ENCODE results near the gene BLVRB. TPM values are rescaled to one million over a fixed set of nuclear protein-coding genes. Genes with fewer than 3 reads are reported as not detected.

BLVRB gene
- total and polyA plus RNA-seq, 2 donors from 2014 or later: 89.9 to 248 TPM

- DNase-seq: no peak
- H3K36me3 ChIP-seq (ENCODE audit: control insufficient read depth in 2 of 3, insufficient read depth in 3 of 3, low read length in 3 of 3): no peaks in the 10 kb centered on the region
- H3K9ac ChIP-seq (ENCODE audit: low read length in 3 of 3): no peak overlapping the region
- peaks cover 0 to 4% (median 0%) of the 10 kb centered on the region in 3 donors for H3K4me1 ChIP-seq (ENCODE audit: control insufficient read depth in 2 of 3, insufficient read depth in 2 of 3, low read depth in 1 of 3, low read length in 3 of 3)
- no peaks in the 10 kb centered on the region for H3K9me3 ChIP-seq (ENCODE audit: control insufficient read depth in 2 of 3, insufficient read depth in 1 of 3, low read length in 3 of 3)
- no peak overlapping the region for H3K4me3 ChIP-seq (ENCODE audit: low read length in 3 of 3)
- intact Hi-C loops (cut with DNase I): no loop called here
- peaks cover 22% of the 10 kb centered on the region for H3K27me3 ChIP-seq (ENCODE audit: control insufficient read depth, insufficient read depth, low read length)
- FAIRE-seq: no peak
- H3K27ac ChIP-seq (ENCODE audit: low read depth in 2 of 2, low read length in 2 of 2): no peak overlapping the region
- TF ChIP-seq CTCF (IDR thresholded peaks at IDR 0.05; ENCODE audit: borderline replicate concordance, extremely low read depth, insufficient read depth): no peak
These were observed 45.1 kb upstream of the BLVRB start for GRCh38 chr19:40510526-40511115.

GRCh38 chr19:40508739-40509260 is 43.3 kb upstream of the BLVRB start:
- Histone ChIP-seq H3K36me3 (ENCODE audit: control insufficient read depth in 2 of 3, insufficient read depth in 3 of 3, low read length in 3 of 3) (no peaks in the 10 kb centered on the region), H3K4me1 (ENCODE audit: control insufficient read depth in 2 of 3, insufficient read depth in 2 of 3, low read depth in 1 of 3, low read length in 3 of 3) (peaks cover 0 to 4% (median 0%) of the 10 kb centered on the region in 3 donors), H3K9ac (ENCODE audit: low read length in 3 of 3) (no peak overlapping the region), H3K27ac (ENCODE audit: low read depth in 2 of 2, low read length in 2 of 2) (no peak overlapping the region), H3K9me3 (ENCODE audit: control insufficient read depth in 2 of 3, insufficient read depth in 1 of 3, low read length in 3 of 3) (no peaks in the 10 kb centered on the region), H3K4me3 (ENCODE audit: low read length in 3 of 3) (no peak overlapping the region), H3K27me3 (ENCODE audit: control insufficient read depth, insufficient read depth, low read length) (peaks cover 12% of the 10 kb centered on the region)
- no peak for TF ChIP-seq CTCF (IDR thresholded peaks at IDR 0.05; ENCODE audit: borderline replicate concordance, extremely low read depth, insufficient read depth)
- FAIRE-seq: no peak
- intact Hi-C loops (cut with DNase I): no loop called here
- DNase-seq: no peak

- no peak for FAIRE-seq
- no peaks in the 10 kb centered on the region for H3K36me3 ChIP-seq (ENCODE audit: control insufficient read depth in 2 of 3, insufficient read depth in 3 of 3, low read length in 3 of 3)
- no peak for DNase-seq
- H3K9me3 ChIP-seq (ENCODE audit: control insufficient read depth in 2 of 3, insufficient read depth in 1 of 3, low read length in 3 of 3): no peaks in the 10 kb centered on the region
- no peak overlapping the region for H3K4me3 ChIP-seq (ENCODE audit: low read length in 3 of 3)
- peaks cover 5% of the 10 kb centered on the region for H3K27me3 ChIP-seq (ENCODE audit: control insufficient read depth, insufficient read depth, low read length)
- intact Hi-C loops (cut with DNase I): no loop called here
- H3K4me1 ChIP-seq (ENCODE audit: control insufficient read depth in 2 of 3, insufficient read depth in 2 of 3, low read depth in 1 of 3, low read length in 3 of 3): peaks cover 0 to 4% (median 0%) of the 10 kb centered on the region in 3 donors
- no peak overlapping the region for H3K9ac ChIP-seq (ENCODE audit: low read length in 3 of 3)
- no peak for TF ChIP-seq CTCF (IDR thresholded peaks at IDR 0.05; ENCODE audit: borderline replicate concordance, extremely low read depth, insufficient read depth)
- no peak overlapping the region for H3K27ac ChIP-seq (ENCODE audit: low read depth in 2 of 2, low read length in 2 of 2)
These were observed 42.3 kb upstream of the BLVRB start for GRCh38 chr19:40507892-40508291.

Measured in kidney (tissue), 14 donors.